HCT116 (cell line): ENCODE data around the gene SUPT16H. TPM values are rescaled to one million over a fixed set of nuclear protein-coding genes. Genes with fewer than 3 reads are reported as not detected.

Source experiments
- ATAC-seq: fragments of 200-7000 bp; cut with Tn5 transposase; 2 replicates; pipeline ENCODE4 v1.9.1; 2020; ENCODE audit warnings: mild to moderate bottlenecking, moderate library complexity
- BruUV-seq: library from RNA; stranded (reverse); fragments of 400-500 nt; replicated peaks from 2 replicates; lab custom pipeline; 2021; lab: Mats Ljungman, UMichigan
- CTCF ChIA-PET: fragments of 300-600 bp; sonication (Branson Sonifier 250); formaldehyde crosslinking; loops from one replicate; lab custom pipeline; 2021; ENCODE audit warnings: antibody characterized with exemption; lab: Charles Lee
- POLR2A ChIA-PET: fragments of 300-600, 350-600 bp; sonication (Branson Sonifier 250); formaldehyde crosslinking; loops from one replicate; lab custom pipeline; 2021; ENCODE audit warnings: antibody characterized with exemption; lab: Charles Lee
- RAD21 ChIA-PET, 2 experiments: fragments of 300-600 bp; sonication (Branson Sonifier 250); formaldehyde crosslinking; loops; one replicate each; lab custom pipeline; 2023; ENCODE audit warnings: low total read pairs in 2 of 2; ENCODE audit not compliant: uncharacterized antibody in 2 of 2, unreplicated experiment in 2 of 2, low non-redundant PET in 1 of 2; lab: Charles Lee
- DNase-seq: peaks from one replicate; pipeline ENCODE4 v3.0.0-alpha.2; 2010; ENCODE audit warnings: low read depth, low spot score
- H2AFZ ChIP-seq: fragments of 200-600 bp; shearing (Covaris generic), sonication (generic); 2 replicates; pipeline ENCODE4 v1.6.1; 2017; ENCODE audit warnings: low read depth, mixed run types, mixed read lengths, antibody characterized with exemption, low read length; ENCODE audit not compliant: poor library complexity, severe bottlenecking
- H3K27ac ChIP-seq: 2 replicates; pipeline ENCODE4 v1.5.1; 2012; ENCODE audit warnings: low read depth, low read length
- H3K27me3 ChIP-seq: fragments of 200-600 bp; sonication (generic); 2 replicates; pipeline ENCODE4 v1.6.1; 2016; ENCODE audit warnings: mixed run types, low read length, mixed read lengths; ENCODE audit not compliant: insufficient read depth
- H3K36me3 ChIP-seq, 2 experiments: fragments of 200-500 bp in 1 of 2; fragments of 200-600 bp in 1 of 2; sonication (Bioruptor generic) in 1 of 2; sonication (generic) in 1 of 2; 2 replicates each; pipeline versions ENCODE4 v1.5.1 to v1.6.1; 2014 to 2016; ENCODE audit warnings: low read length in 2 of 2, inconsistent platforms in 1 of 2, mixed read lengths in 1 of 2, mixed run types in 1 of 2; ENCODE audit not compliant: insufficient read depth in 2 of 2, control insufficient read depth in 1 of 2
- H3K4me1 ChIP-seq, 2 experiments: fragments of 200-600 bp in 1 of 2; sonication (generic) in 1 of 2; 2 replicates each; pipeline versions ENCODE4 v1.5.1 to v1.6.1; 2012 to 2017; ENCODE audit warnings: low read length in 2 of 2, inconsistent platforms in 1 of 2, mild to moderate bottlenecking in 1 of 2, mixed read lengths in 1 of 2, mixed run types in 1 of 2, moderate library complexity in 1 of 2; ENCODE audit not compliant: insufficient read depth in 2 of 2, control insufficient read depth in 1 of 2
- H3K4me2 ChIP-seq: fragments of 200-600 bp; sonication (generic); 2 replicates; pipeline ENCODE4 v1.6.1; 2017; ENCODE audit warnings: mixed run types, low read length, mixed read lengths
- H3K4me3 ChIP-seq, 2 experiments: fragments of 200-600 bp in 1 of 2; sonication (generic) in 1 of 2; replicated peaks in 1 of 2; 2 replicates each; pipeline ENCODE4 v1.5.1; 2011 to 2016; ENCODE audit warnings: low read length in 2 of 2, control low read depth in 1 of 2, low read depth in 1 of 2, mild to moderate bottlenecking in 1 of 2, mixed read lengths in 1 of 2, mixed run types in 1 of 2
- H3K79me2 ChIP-seq: fragments of 200-600 bp; sonication (generic); 2 replicates; pipeline ENCODE4 v1.6.1; 2017; ENCODE audit warnings: mild to moderate bottlenecking, mixed run types, low read length, moderate library complexity, mixed read lengths; ENCODE audit not compliant: insufficient read depth
- H3K9ac ChIP-seq: fragments of 200-600 bp; sonication (generic); 2 replicates; pipeline ENCODE4 v1.6.1; 2016; ENCODE audit warnings: low read length, mixed read lengths
- H3K9me2 ChIP-seq: fragments of 200-600 bp; sonication (generic), shearing (Covaris generic); 2 replicates; pipeline ENCODE4 v1.6.1; 2017; ENCODE audit warnings: mixed run types, mild to moderate bottlenecking, moderate library complexity; ENCODE audit not compliant: insufficient read depth
- H3K9me3 ChIP-seq, 2 experiments: fragments of 200-500 bp in 1 of 2; fragments of 200-600 bp in 1 of 2; sonication (Bioruptor generic) in 1 of 2; sonication (generic) in 1 of 2; 2 replicates each; pipeline ENCODE4 v1.6.1; 2014 to 2017; ENCODE audit warnings: low read length in 2 of 2, mixed read lengths in 2 of 2, inconsistent platforms in 1 of 2, low read depth in 1 of 2, mild to moderate bottlenecking in 1 of 2, mixed run types in 1 of 2, moderate library complexity in 1 of 2; ENCODE audit not compliant: control insufficient read depth in 1 of 2, insufficient read depth in 1 of 2
- H4K20me1 ChIP-seq: fragments of 200-600 bp; sonication (generic), shearing (Covaris generic); 2 replicates; pipeline ENCODE4 v1.6.1; 2017; ENCODE audit warnings: mixed run types, mild to moderate bottlenecking, moderate library complexity; ENCODE audit not compliant: insufficient read depth
- CBX3 ChIP-seq: IDR thresholded peaks from 2 replicates; pipeline ENCODE4 v1.6.1; 2012; ENCODE audit warnings: low read depth
- CTCF ChIP-seq, 3 experiments: fragments of 200-600 bp in 1 of 3; sonication (generic) in 1 of 3; IDR thresholded peaks in 2 of 3; conservative IDR thresholded peaks in 1 of 3; 2 replicates each; pipeline ENCODE4 v1.5.1; 2012 to 2017; ENCODE audit warnings: low read depth in 2 of 3, low read length in 2 of 3, antibody characterized with exemption in 1 of 3, borderline replicate concordance in 1 of 3, control low read depth in 1 of 3, mild to moderate bottlenecking in 1 of 3, mixed read lengths in 1 of 3, mixed run types in 1 of 3, moderate library complexity in 1 of 3; ENCODE audit not compliant: insufficient read depth in 1 of 3
- ELF1 ChIP-seq: IDR thresholded peaks from 2 replicates; pipeline ENCODE4 v1.6.1; 2012; ENCODE audit warnings: low read depth, borderline replicate concordance
- EZH2phosphoT487 ChIP-seq: fragments of 200-600 bp; IDR thresholded peaks from 2 replicates; pipeline ENCODE4 v1.6.1; 2018; ENCODE audit warnings: antibody characterized with exemption, borderline replicate concordance
- FOSL1 ChIP-seq: IDR thresholded peaks from 2 replicates; pipeline ENCODE4 v1.6.1; 2012; ENCODE audit warnings: low read depth
- JUND ChIP-seq: IDR thresholded peaks from 2 replicates; pipeline ENCODE4 v1.6.1; 2012
- RAD21 ChIP-seq: IDR thresholded peaks from 2 replicates; pipeline ENCODE4 v1.6.1; 2012; ENCODE audit warnings: low read depth, mild to moderate bottlenecking
- SIN3A ChIP-seq: IDR thresholded peaks from 2 replicates; pipeline ENCODE4 v1.6.1; 2012; ENCODE audit warnings: low read depth
- SP1 ChIP-seq: IDR thresholded peaks from 2 replicates; pipeline ENCODE4 v1.6.1; 2012; ENCODE audit warnings: low read depth
- SRF ChIP-seq: IDR thresholded peaks from 2 replicates; pipeline ENCODE4 v1.6.1; 2012; ENCODE audit warnings: low read depth
- TCF7L2 ChIP-seq: IDR thresholded peaks from 2 replicates; pipeline ENCODE4 v1.7.0; 2011; ENCODE audit warnings: borderline replicate concordance, inconsistent platforms; ENCODE audit not compliant: insufficient read depth, insufficient read length; ENCODE audit errors: extremely low read depth
- YY1 ChIP-seq: IDR thresholded peaks from 2 replicates; pipeline ENCODE4 v1.6.1; 2011; ENCODE audit warnings: low read length, low read depth, moderate library complexity, mild to moderate bottlenecking; ENCODE audit not compliant: insufficient replicate concordance; ENCODE audit errors: extremely low read depth
- intact Hi-C: fragments of 100-400 bp; cut with micrococcal nuclease; formaldehyde crosslinking; loops from 2 replicates; pipeline ENCODE4 v1.10.0; 2022
- total RNA-seq: library from RNA; stranded (reverse); gene quantifications from one replicate; pipeline ENCODE4 v1.2.1, GENCODE V29; 2021; ENCODE audit not compliant: unreplicated experiment
- TF ChIP-seq, protein P1 (sequence below): IDR thresholded peaks from 2 replicates; pipeline ENCODE4 v1.6.1; 2012; ENCODE audit warnings: low read depth
- TF ChIP-seq, protein P2 (sequence below): IDR thresholded peaks from 2 replicates; pipeline ENCODE4 v1.6.1; 2012

SUPT16H gene
- total RNA-seq, 1 experiment from 2014 or later = 154 TPM

GRCh38 chr14:21313512-21313911 is 70.3 kb downstream of the SUPT16H start:
- Histone ChIP-seq H3K9ac (no peak overlapping the region), H3K4me1 (peaks cover 0 to 10% of the 10 kb centered on the region in 2 experiments; a peak in 3 of 4 replicates), H3K79me2 (no peaks in the 10 kb centered on the region), H3K36me3 (no peaks in the 10 kb centered on the region), H3K27ac (no peak overlapping the region), H3K9me3 (no peaks in the 10 kb centered on the region), H3K9me2 (no peaks in the 10 kb centered on the region), H4K20me1 (no peaks in the 10 kb centered on the region), H3K27me3 (peaks cover 5% of the 10 kb centered on the region), H3K4me3 (no peak overlapping the region), H3K4me2 (no peak overlapping the region), H2AFZ (no peak overlapping the region)
- ChIA-PET CTCF (interaction anchor here (0.7 kb wide), 1 partner anchor 13 kb away, joined by 3 read pairs; no protein-coding TSS in a partner anchor), POLR2A (interaction anchor here (0.7 to 1.2 kb wide), 3 partner anchors 35 to 63 kb away, joined by 3 to 4 read pairs (median 4); no protein-coding TSS in a partner anchor), RAD21 (no interaction called here)
- DNase-seq = no peak
- no peak for ATAC-seq
- BruUV-seq = no TSS peak
- no peak for TF ChIP-seq TCF7L2
- intact Hi-C loops = no loop called here

- Histone ChIP-seq H3K4me3 (no peak overlapping the region), H3K27me3 (no peaks in the 10 kb centered on the region; the same call in 1 of the 2 replicates), H3K4me2 (no peak overlapping the region), H2AFZ (no peak overlapping the region), H3K4me1 (peaks cover 0 to 15% of the 10 kb centered on the region in 2 experiments; a peak in 3 of 4 replicates), H3K36me3 (no peaks in the 10 kb centered on the region), H3K9me2 (no peaks in the 10 kb centered on the region), H3K9ac (no peak overlapping the region), H3K9me3 (no peaks in the 10 kb centered on the region), H4K20me1 (no peaks in the 10 kb centered on the region), H3K79me2 (no peaks in the 10 kb centered on the region), H3K27ac (no peak overlapping the region)
- CTCF ChIA-PET = no interaction called here
- RAD21 ChIA-PET = no interaction called here
- POLR2A ChIA-PET = no interaction called here
- TF ChIP-seq, protein P1, sequence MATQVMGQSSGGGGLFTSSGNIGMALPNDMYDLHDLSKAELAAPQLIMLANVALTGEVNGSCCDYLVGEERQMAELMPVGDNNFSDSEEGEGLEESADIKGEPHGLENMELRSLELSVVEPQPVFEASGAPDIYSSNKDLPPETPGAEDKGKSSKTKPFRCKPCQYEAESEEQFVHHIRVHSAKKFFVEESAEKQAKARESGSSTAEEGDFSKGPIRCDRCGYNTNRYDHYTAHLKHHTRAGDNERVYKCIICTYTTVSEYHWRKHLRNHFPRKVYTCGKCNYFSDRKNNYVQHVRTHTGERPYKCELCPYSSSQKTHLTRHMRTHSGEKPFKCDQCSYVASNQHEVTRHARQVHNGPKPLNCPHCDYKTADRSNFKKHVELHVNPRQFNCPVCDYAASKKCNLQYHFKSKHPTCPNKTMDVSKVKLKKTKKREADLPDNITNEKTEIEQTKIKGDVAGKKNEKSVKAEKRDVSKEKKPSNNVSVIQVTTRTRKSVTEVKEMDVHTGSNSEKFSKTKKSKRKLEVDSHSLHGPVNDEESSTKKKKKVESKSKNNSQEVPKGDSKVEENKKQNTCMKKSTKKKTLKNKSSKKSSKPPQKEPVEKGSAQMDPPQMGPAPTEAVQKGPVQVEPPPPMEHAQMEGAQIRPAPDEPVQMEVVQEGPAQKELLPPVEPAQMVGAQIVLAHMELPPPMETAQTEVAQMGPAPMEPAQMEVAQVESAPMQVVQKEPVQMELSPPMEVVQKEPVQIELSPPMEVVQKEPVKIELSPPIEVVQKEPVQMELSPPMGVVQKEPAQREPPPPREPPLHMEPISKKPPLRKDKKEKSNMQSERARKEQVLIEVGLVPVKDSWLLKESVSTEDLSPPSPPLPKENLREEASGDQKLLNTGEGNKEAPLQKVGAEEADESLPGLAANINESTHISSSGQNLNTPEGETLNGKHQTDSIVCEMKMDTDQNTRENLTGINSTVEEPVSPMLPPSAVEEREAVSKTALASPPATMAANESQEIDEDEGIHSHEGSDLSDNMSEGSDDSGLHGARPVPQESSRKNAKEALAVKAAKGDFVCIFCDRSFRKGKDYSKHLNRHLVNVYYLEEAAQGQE = no peak
- no peak for TF ChIP-seq JUND
- TF ChIP-seq YY1 = no peak
- TF ChIP-seq, protein P2, sequence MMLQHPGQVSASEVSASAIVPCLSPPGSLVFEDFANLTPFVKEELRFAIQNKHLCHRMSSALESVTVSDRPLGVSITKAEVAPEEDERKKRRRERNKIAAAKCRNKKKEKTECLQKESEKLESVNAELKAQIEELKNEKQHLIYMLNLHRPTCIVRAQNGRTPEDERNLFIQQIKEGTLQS = no peak
- TF ChIP-seq FOSL1 = no peak
- no peak for TF ChIP-seq SIN3A
- TF ChIP-seq CTCF (IDR thresholded peaks at IDR 0.05 in 2 of 3, conservative IDR thresholded peaks at IDR 0.05 in 1 of 3; ENCODE audit: borderline replicate concordance in 1 of 3, insufficient read depth in 1 of 3, low read depth in 2 of 3, low read length in 2 of 3) = no peak
- no peak for TF ChIP-seq RAD21
- TF ChIP-seq SRF = no peak
- no peak for TF ChIP-seq EZH2phosphoT487
- TF ChIP-seq SP1 = no peak
- TF ChIP-seq ELF1 = no peak
- TF ChIP-seq CBX3 = no peak
- DNase-seq (no peak), ATAC-seq (no peak)
- intact Hi-C loops = no loop called here
- BruUV-seq = no TSS peak
Measured at GRCh38 chr14:21311614-21312013, 72.2 kb downstream of the SUPT16H start.
